ENCODE data around the gene IPO11.

Gene IPO11

GRCh38 chr5:62403411-62404250 is 8.9 kb upstream of the IPO11 start, which contains the start of gene DIMT1:
DIMT1 (minus strand) TSS chr5:62403905; CDS start chr5:62403772, 133 bp downstream.
- H3K4me3 ChIP-seq (replicated peaks in 1 of 2; ENCODE audit: low read depth in 2 of 2, low read length in 2 of 2): peak within 1 kb of the TSS; percentile 75 to 82
- DNase-seq (ENCODE audit: low read depth in 2 of 2): peak; percentile 98
- TF ChIP-seq CTCF (IDR thresholded peaks at IDR 0.05; ENCODE audit: low read depth, low read length): no peak

GRCh38 chr5:62413711-62414110 is 1.1 kb downstream of the IPO11 start:
- TF ChIP-seq CTCF (IDR thresholded peaks at IDR 0.05; ENCODE audit: low read depth, low read length): no peak
- no peak for DNase-seq (ENCODE audit: low read depth in 2 of 2)
- H3K4me3 ChIP-seq (replicated peaks in 1 of 2; ENCODE audit: low read depth in 2 of 2, low read length in 2 of 2): peak overlapping the region; percentile 96 to 99

- no peak for DNase-seq (ENCODE audit: low read depth in 2 of 2)
- no peak overlapping the region for H3K4me3 ChIP-seq (replicated peaks in 1 of 2; ENCODE audit: low read depth in 2 of 2, low read length in 2 of 2)
- no peak for TF ChIP-seq CTCF (IDR thresholded peaks at IDR 0.05; ENCODE audit: low read depth, low read length)
Measured at GRCh38 chr5:62418462-62419076, 6.0 kb downstream of the IPO11 start.

- TF ChIP-seq CTCF (IDR thresholded peaks at IDR 0.05; ENCODE audit: low read depth, low read length): no peak
- DNase-seq (ENCODE audit: low read depth in 2 of 2): no peak
- H3K4me3 ChIP-seq (replicated peaks in 1 of 2; ENCODE audit: low read depth in 2 of 2, low read length in 2 of 2): no peak overlapping the region
Measured at GRCh38 chr5:62419609-62420008, 7.0 kb downstream of the IPO11 start.

GRCh38 chr5:62421414-62421813 is 8.9 kb downstream of the IPO11 start:
- no peak for DNase-seq (ENCODE audit: low read depth in 2 of 2)
- no peak for TF ChIP-seq CTCF (IDR thresholded peaks at IDR 0.05; ENCODE audit: low read depth, low read length)
- H3K4me3 ChIP-seq (replicated peaks in 1 of 2; ENCODE audit: low read depth in 2 of 2, low read length in 2 of 2): no peak overlapping the region

GRCh38 chr5:62424763-62425162 is 12.2 kb downstream of the IPO11 start:
- no peak for TF ChIP-seq CTCF (IDR thresholded peaks at IDR 0.05; ENCODE audit: low read depth, low read length)
- no peak overlapping the region for H3K4me3 ChIP-seq (replicated peaks in 1 of 2; ENCODE audit: low read depth in 2 of 2, low read length in 2 of 2)
- DNase-seq (ENCODE audit: low read depth in 2 of 2): no peak

Measured in cardiac fibroblast (primary cell).